T-cell (primary cell): ENCODE data around the gene PRRT2. TPM values are rescaled to one million over a fixed set of nuclear protein-coding genes. Genes with fewer than 3 reads are reported as not detected.

Source experiments
- ATAC-seq, 4 experiments: fragments of 200-7000 bp in 3 of 4; fragments of 150-1000 bp in 1 of 4; cut with Tn5 transposase; replicated peaks in 1 of 4; 1 replicate in 3 of 4; 2 replicates in 1 of 4; pipeline ENCODE4 v1.10.0; 2021; ENCODE audit warnings: moderate library complexity in 3 of 4, mild to moderate bottlenecking in 2 of 4, moderate number of reproducible peaks in 1 of 4
- CTCF ChIA-PET, 2 donors: fragments of 300-600 bp; sonication (Branson Sonifier 250); formaldehyde crosslinking; loops; one replicate each; lab custom pipeline; 2022; ENCODE audit warnings: antibody characterized with exemption in 2 of 2; lab: Charles Lee
- POLR2A ChIA-PET, 2 donors: fragments of 300-600 bp; sonication (Branson Sonifier 250); formaldehyde crosslinking; loops; one replicate each; lab custom pipeline; 2022; ENCODE audit warnings: antibody characterized with exemption in 2 of 2; lab: Charles Lee
- DNase-seq, 35 experiments: peaks; one replicate each; pipeline versions ENCODE4 v3.0.0 to v3.0.0-alpha.2; 2013 to 2023
- H3K27ac ChIP-seq: one replicate; pipeline ENCODE4 v1.5.1; 2013; ENCODE audit warnings: low read length
- H3K27me3 ChIP-seq, 2 experiments: replicated peaks in 1 of 2; 1 replicate in 1 of 2; 2 replicates in 1 of 2; pipeline versions ENCODE4 v1.6.1 to v1.7.0; 2013; ENCODE audit warnings: low read length in 1 of 2, mixed read lengths in 1 of 2; ENCODE audit not compliant: control insufficient read depth in 2 of 2, insufficient read depth in 2 of 2; ENCODE audit errors: extremely low read depth in 1 of 2
- H3K36me3 ChIP-seq, 2 donors: 1 replicate in 1 of 2; 2 replicates in 1 of 2; pipeline versions ENCODE4 v1.6.1 to v1.7.0; 2013; ENCODE audit warnings: low read length in 1 of 2; ENCODE audit not compliant: control insufficient read depth in 2 of 2, insufficient read depth in 1 of 2; ENCODE audit errors: extremely low read depth in 1 of 2
- H3K4me1 ChIP-seq, 2 experiments: 1 replicate in 1 of 2; 2 replicates in 1 of 2; pipeline versions ENCODE4 v1.6.1 to v1.7.0; 2013; ENCODE audit warnings: low read length in 2 of 2, mixed read lengths in 1 of 2; ENCODE audit not compliant: insufficient read depth in 2 of 2, control insufficient read depth in 1 of 2; ENCODE audit errors: extremely low read depth in 1 of 2
- H3K4me3 ChIP-seq, 2 donors: 1 replicate in 1 of 2; 2 replicates in 1 of 2; pipeline versions ENCODE4 v1.5.1 to v1.7.0; 2013; ENCODE audit warnings: mild to moderate bottlenecking in 2 of 2, low read length in 1 of 2, moderate library complexity in 1 of 2; ENCODE audit not compliant: control insufficient read depth in 1 of 2; ENCODE audit errors: extremely low read depth in 1 of 2
- H3K9me3 ChIP-seq: 2 replicates; pipeline ENCODE4 v1.7.0; 2013
- H3K27ac Mint-ChIP-seq, 2 donors: one replicate each; pipeline ENCODE4 v1.8.0; 2020 to 2021; ENCODE audit warnings: mild to moderate bottlenecking in 2 of 2, mixed read lengths in 2 of 2
- H3K27me3 Mint-ChIP-seq, 2 donors: one replicate each; pipeline ENCODE4 v1.8.0; 2021 to 2022; ENCODE audit warnings: mixed read lengths in 2 of 2
- H3K36me3 Mint-ChIP-seq: one replicate; pipeline ENCODE4 v1.8.0; 2021; ENCODE audit warnings: mixed read lengths
- H3K4me1 Mint-ChIP-seq, 3 donors: one replicate each; pipeline ENCODE4 v1.8.0; 2020 to 2022; ENCODE audit warnings: mixed read lengths in 3 of 3, mild to moderate bottlenecking in 1 of 3
- H3K4me3 Mint-ChIP-seq, 3 donors: one replicate each; pipeline ENCODE4 v1.8.0; 2020 to 2022; ENCODE audit warnings: mild to moderate bottlenecking in 3 of 3, mixed read lengths in 3 of 3, moderate library complexity in 3 of 3
- H3K9me3 Mint-ChIP-seq, 3 donors: one replicate each; pipeline ENCODE4 v1.8.0; 2020 to 2022; ENCODE audit warnings: mixed read lengths in 3 of 3
- WGBS: methylation state at CpG from one replicate; pipeline ENCODE4 v1.1.5; 2013; ENCODE audit warnings: missing lambda C conversion rate; ENCODE audit not compliant: insufficient coverage; 5-methylcytosine and 5-hydroxymethylcytosine counted together
- total RNA-seq, 35 experiments: library from RNA in 6 of 35; stranded (reverse) in 6 of 35; fragments of 120-200 nt in 1 of 35; gene quantifications; one replicate each; pipeline versions ENCODE4 v1.2.1 to v1.2.4 and lab custom pipeline; 2013 to 2026

Gene PRRT2
- total RNA-seq, 5 donors from 2014 or later (not counting 1 experiment from before 2014, with no cell fraction given) = 2.4 to 7.9 (median 4.4) TPM

- Histone ChIP-seq H3K36me3 (peaks cover 0 to 25% of the 10 kb centered on the region in 2 donors), H3K9me3 (no peaks in the 10 kb centered on the region), H3K27me3 (peaks cover 0 to 16% of the 10 kb centered on the region in 2 experiments), H3K4me3 (no peak overlapping the region), H3K27ac (no peak overlapping the region), H3K4me1 (peaks cover 29 to 82% of the 10 kb centered on the region in 2 experiments)
- DNase-seq (no peak), ATAC-seq (no peak)
- Mint-ChIP-seq H3K36me3 (peaks cover 11% of the 10 kb centered on the region), H3K4me3 (peak overlapping the region; percentile 24 to 94 (median 28)), H3K27ac (peak overlapping the region in 1 of 2 donors; percentile 57), H3K27me3 (peaks cover 0 to 2% of the 10 kb centered on the region in 2 donors), H3K4me1 (peaks cover 62 to 79% (median 64%) of the 10 kb centered on the region in 3 donors), H3K9me3 (no peaks in the 10 kb centered on the region)
- ChIA-PET POLR2A (interaction anchor here in 1 of 2 donors (0.6 kb wide), 1 partner anchor 59 kb away, joined by 12 read pairs; no protein-coding TSS in a partner anchor), CTCF (interaction anchor here (0.6 to 0.7 kb wide), 2 partner anchors 13 to 32 kb away, joined by 3 read pairs; no protein-coding TSS in a partner anchor)
- 91% methylated on average over 8 of the region's 24 CpGs for WGBS
Observed at GRCh38 chr16:29813644-29814562, 1.9 kb downstream of the PRRT2 start.

GRCh38 chr16:29814592-29814991, 2.6 kb downstream of the PRRT2 start:
- no peaks in the 10 kb centered on the region for H3K9me3 ChIP-seq
- Mint-ChIP-seq H3K27ac (peak overlapping the region; percentile 96 to 97), H3K4me1 (peaks cover 62 to 81% (median 67%) of the 10 kb centered on the region in 3 donors), H3K27me3 (peaks cover 0 to 2% of the 10 kb centered on the region in 2 donors), H3K4me3 (peak overlapping the region; percentile 89 to 94 (median 94)), H3K36me3 (peaks cover 14% of the 10 kb centered on the region), H3K9me3 (no peaks in the 10 kb centered on the region)
- ChIA-PET POLR2A (no interaction called here), CTCF (interaction anchor here in 1 of 2 donors (0.6 kb wide), 1 partner anchor 9 kb away, joined by 4 read pairs; no protein-coding TSS in a partner anchor)
- DNase-seq (no peak), ATAC-seq (no peak)
- peak overlapping the region; percentile 76 for H3K27ac ChIP-seq
- 94% methylated on average over 3 of the region's 5 CpGs for WGBS
- H3K27me3 ChIP-seq = peaks cover 0 to 16% of the 10 kb centered on the region in 2 experiments
- H3K36me3 ChIP-seq = peaks cover 4 to 24% of the 10 kb centered on the region in 2 donors
- peaks cover 26 to 82% of the 10 kb centered on the region in 2 experiments for H3K4me1 ChIP-seq
- peak overlapping the region in 1 of 2 donors; percentile 38 for H3K4me3 ChIP-seq

- Mint-ChIP-seq H3K27me3 (peaks cover 0 to 2% of the 10 kb centered on the region in 2 donors), H3K4me1 (peaks cover 62 to 81% (median 68%) of the 10 kb centered on the region in 3 donors), H3K36me3 (peaks cover 16% of the 10 kb centered on the region), H3K9me3 (no peaks in the 10 kb centered on the region), H3K27ac (peak overlapping the region; percentile 96 to 97), H3K4me3 (peak overlapping the region; percentile 89 to 94 (median 94))
- Histone ChIP-seq H3K4me1 (peaks cover 28 to 82% of the 10 kb centered on the region in 2 experiments), H3K36me3 (peaks cover 4 to 20% of the 10 kb centered on the region in 2 donors), H3K27me3 (peaks cover 0 to 16% of the 10 kb centered on the region in 2 experiments), H3K4me3 (peak overlapping the region; percentile 38 to 71), H3K9me3 (no peaks in the 10 kb centered on the region), H3K27ac (peak overlapping the region; percentile 76)
- CTCF ChIA-PET = interaction anchor here (0.6 to 3.7 kb wide), 18 partner anchors 7 to 371 kb away, joined by 3 to 42 read pairs (median 4); partner anchors contain the start of genes C16orf54 (in 1 of the 2), HIRIP3 (in 1 of the 2), KIF22 (in 1 of the 2) and QPRT (in 1 of the 2)
- ATAC-seq = peak in 1 of 4 experiments; percentile 19
- DNase-seq = peak in 9 of 35 experiments; percentile 11 to 60 (median 45)
- POLR2A ChIA-PET = interaction anchor here in 1 of 2 donors (0.5 to 1.1 kb wide), 6 partner anchors 7 to 113 kb away, joined by 3 to 12 read pairs (median 4); partner anchors contain the start of gene KIF22
- 8% methylated on average over 22 of the region's 39 CpGs for WGBS
Observed at GRCh38 chr16:29815032-29815721, 3.2 kb downstream of the PRRT2 start.

GRCh38 chr16:29815793-29816693, 4.0 kb downstream of the PRRT2 start, which contains the start of gene PAGR1:
Gene PAGR1, plus strand, starts transcription at chr16:29816152. Its CDS starts 374 bp downstream, at chr16:29816526.
- Histone ChIP-seq H3K27me3 (peaks cover 0 to 14% of the 10 kb centered on the region in 2 experiments), H3K4me3 (peak within 1 kb of the TSS; percentile 71 to 86), H3K9me3 (no peaks in the 10 kb centered on the region), H3K36me3 (peaks cover 4 to 16% of the 10 kb centered on the region in 2 donors), H3K27ac (peak within 1 kb of the TSS; percentile 76), H3K4me1 (peaks cover 25 to 79% of the 10 kb centered on the region in 2 experiments)
- H3K27ac Mint-ChIP-seq = peak within 1 kb of the TSS; percentile 96 to 97
- H3K9me3 Mint-ChIP-seq = no peaks in the 10 kb centered on the region
- WGBS = under 1% methylated on average over 59 of the region's 70 CpGs
- H3K36me3 Mint-ChIP-seq = peaks cover 16% of the 10 kb centered on the region
- H3K27me3 Mint-ChIP-seq = peaks cover 0 to 2% of the 10 kb centered on the region in 2 donors
- peak within 1 kb of the TSS; percentile 89 to 94 (median 94) for H3K4me3 Mint-ChIP-seq
- DNase-seq (peak; percentile 96 to 100 (median 99)), ATAC-seq (peak; percentile 74 to 80 (median 78))
- H3K4me1 Mint-ChIP-seq = peaks cover 59 to 80% (median 68%) of the 10 kb centered on the region in 3 donors
- POLR2A ChIA-PET = interaction anchor here in 1 of 2 donors (0.8 to 1.1 kb wide), 5 partner anchors 8 to 114 kb away, joined by 3 to 12 read pairs (median 4); partner anchors contain the start of gene KIF22
- CTCF ChIA-PET = interaction anchor here (0.6 to 3.7 kb wide), 17 partner anchors 8 to 370 kb away, joined by 3 to 42 read pairs (median 5); partner anchors contain the start of genes C16orf54 (in 1 of the 2), HIRIP3 (in 1 of the 2), KIF22 (in 1 of the 2) and QPRT (in 1 of the 2)
